ENCODE data around the gene NTRK2. TPM values are rescaled to one million over a fixed set of nuclear protein-coding genes. Genes with fewer than 3 reads are reported as not detected.

The NTRK2 gene
- total and polyA plus RNA-seq, 7 donors, result 0.46 to 3.0 (median 2.1) TPM

- intact Hi-C loops (cut with DNase I), result no loop called here
- no peaks in the 10 kb centered on the region for H3K9me3 ChIP-seq
- TF ChIP-seq POLR2AphosphoS5 (IDR thresholded peaks at IDR 0.05) (no peak), EP300 (IDR thresholded peaks at IDR 0.05) (no peak), CTCF (IDR thresholded peaks at IDR 0.05) (no peak), POLR2A (IDR thresholded peaks at IDR 0.05) (no peak)
- WGBS, 2 donors, result 79 to 85% methylated on average over 5 of the region's 5 CpGs
- no peaks in the 10 kb centered on the region for H3K36me3 ChIP-seq
- H3K27me3 ChIP-seq, result no peaks in the 10 kb centered on the region
- no peak overlapping the region for H3K4me3 ChIP-seq
- DNase-seq, result no peak
- H3K4me1 ChIP-seq, result no peaks in the 10 kb centered on the region
- H3K27ac ChIP-seq, result no peak overlapping the region
These were observed 14.1 kb upstream of the NTRK2 start for GRCh38 chr9:84655447-84655846.

GRCh38 chr9:84659313-84659712, 10.2 kb upstream of the NTRK2 start:
- WGBS, 2 donors, result 56 to 70% methylated on average over 5 of the region's 5 CpGs
- Histone ChIP-seq H3K4me1 (no peaks in the 10 kb centered on the region), H3K36me3 (no peaks in the 10 kb centered on the region), H3K27me3 (no peaks in the 10 kb centered on the region), H3K27ac (no peak overlapping the region), H3K9me3 (peaks cover 0 to 4% (median 0%) of the 10 kb centered on the region in 4 donors), H3K4me3 (no peak overlapping the region)
- TF ChIP-seq CTCF (IDR thresholded peaks at IDR 0.05), result no peak
- no peak for TF ChIP-seq POLR2A (IDR thresholded peaks at IDR 0.05)
- no peak for TF ChIP-seq POLR2AphosphoS5 (IDR thresholded peaks at IDR 0.05)
- TF ChIP-seq EP300 (IDR thresholded peaks at IDR 0.05), result no peak
- intact Hi-C loops (cut with DNase I), result no loop called here
- no peak for DNase-seq

- intact Hi-C loops (cut with DNase I), result no loop called here
These were observed 9.8 kb upstream of the NTRK2 start for GRCh38 chr9:84659773-84660172.

GRCh38 chr9:84667571-84668195, 1.8 kb upstream of the NTRK2 start:
- Histone ChIP-seq H3K27ac (no peak overlapping the region), H3K4me3 (peak overlapping the region in 3 of 4 donors; percentile 35 to 50 (median 47)), H3K9me3 (peaks cover 0 to 4% (median 0%) of the 10 kb centered on the region in 4 donors), H3K36me3 (no peaks in the 10 kb centered on the region), H3K4me1 (peaks cover 0 to 34% (median 32%) of the 10 kb centered on the region in 4 donors), H3K27me3 (peaks cover 12 to 47% (median 26%) of the 10 kb centered on the region in 3 donors)
- 3 to 4% methylated on average over 27 of the region's 27 CpGs for WGBS, 2 donors
- intact Hi-C loops (cut with DNase I), result no loop called here
- TF ChIP-seq CTCF (IDR thresholded peaks at IDR 0.05) (no peak), POLR2AphosphoS5 (IDR thresholded peaks at IDR 0.05) (no peak), EP300 (IDR thresholded peaks at IDR 0.05) (no peak), POLR2A (IDR thresholded peaks at IDR 0.05) (no peak)
- DNase-seq, result no peak

More at GRCh38 chr9:84659773-84660172, 9.8 kb upstream of the NTRK2 start:
- Histone ChIP-seq H3K4me3 (no peak overlapping the region), H3K9me3 (peaks cover 0 to 4% (median 0%) of the 10 kb centered on the region in 4 donors), H3K27me3 (no peaks in the 10 kb centered on the region), H3K4me1 (no peaks in the 10 kb centered on the region), H3K27ac (no peak overlapping the region), H3K36me3 (no peaks in the 10 kb centered on the region)
- 26 to 69% methylated on average over 1 of the region's 1 CpG for WGBS, 2 donors
- TF ChIP-seq CTCF (IDR thresholded peaks at IDR 0.05), result no peak
- no peak for TF ChIP-seq POLR2A (IDR thresholded peaks at IDR 0.05)
- TF ChIP-seq EP300 (IDR thresholded peaks at IDR 0.05), result no peak
- TF ChIP-seq POLR2AphosphoS5 (IDR thresholded peaks at IDR 0.05), result no peak
- DNase-seq, result no peak
